WTC11 (cell line): Measurements from ENCODE around the gene PDPK1.

Source experiments
- ATF3 ChIP-seq: sonication (generic); formaldehyde crosslinking; conservative IDR thresholded peaks from 2 replicates; pipeline ENCODE4 v1.8.1; 2022; ENCODE audit warnings: mild to moderate bottlenecking, missing genetic modification reagents
- CREM ChIP-seq: sonication (generic); formaldehyde crosslinking; IDR thresholded peaks from 2 replicates; pipeline ENCODE4 v1.8.1; 2022; ENCODE audit warnings: mild to moderate bottlenecking, missing genetic modification reagents, moderate library complexity
- GRHL2 ChIP-seq: fragments of 250-450 bp; sonication (Bioruptor Pico); IDR thresholded peaks from 2 replicates; pipeline ENCODE4 v1.8.0; 2022; ENCODE audit warnings: mild to moderate bottlenecking, moderate library complexity; ENCODE audit not compliant: insufficient replicate concordance, severe bottlenecking
- NFATC4 ChIP-seq: fragments of 250-450 bp; sonication (Bioruptor Pico); IDR thresholded peaks from 2 replicates; pipeline ENCODE4 v1.9.0; 2021; ENCODE audit warnings: mild to moderate bottlenecking
- NFYB ChIP-seq: sonication (generic); formaldehyde crosslinking; conservative IDR thresholded peaks from 2 replicates; pipeline ENCODE4 v1.8.0; 2022; ENCODE audit warnings: low read depth, missing genetic modification reagents
- TCF7 ChIP-seq: sonication (generic); formaldehyde crosslinking; IDR thresholded peaks from 2 replicates; pipeline ENCODE4 v1.8.0; 2022; ENCODE audit warnings: mild to moderate bottlenecking, low read depth, missing genetic modification reagents, moderate library complexity
- TEAD4 ChIP-seq: sonication (generic); formaldehyde crosslinking; IDR thresholded peaks from 2 replicates; pipeline ENCODE4 v1.8.0; 2022; ENCODE audit warnings: mild to moderate bottlenecking, missing genetic modification reagents
- TF ChIP-seq, protein P1 (sequence below): sonication (generic); formaldehyde crosslinking; IDR thresholded peaks from 2 replicates; pipeline ENCODE4 v1.8.1; 2022; ENCODE audit warnings: mild to moderate bottlenecking, missing genetic modification reagents, moderate library complexity, borderline replicate concordance
- TF ChIP-seq, protein P2 (sequence below): fragments of 200-600 bp; IDR thresholded peaks from 2 replicates; pipeline ENCODE4 v1.8.0; 2022; ENCODE audit warnings: antibody characterized with exemption
- TF ChIP-seq, protein P3 (sequence below): sonication (generic); formaldehyde crosslinking; IDR thresholded peaks from 2 replicates; pipeline ENCODE4 v1.8.1; 2022; ENCODE audit warnings: low read depth, mild to moderate bottlenecking, moderate library complexity, missing genetic modification reagents, borderline replicate concordance

DNA sequence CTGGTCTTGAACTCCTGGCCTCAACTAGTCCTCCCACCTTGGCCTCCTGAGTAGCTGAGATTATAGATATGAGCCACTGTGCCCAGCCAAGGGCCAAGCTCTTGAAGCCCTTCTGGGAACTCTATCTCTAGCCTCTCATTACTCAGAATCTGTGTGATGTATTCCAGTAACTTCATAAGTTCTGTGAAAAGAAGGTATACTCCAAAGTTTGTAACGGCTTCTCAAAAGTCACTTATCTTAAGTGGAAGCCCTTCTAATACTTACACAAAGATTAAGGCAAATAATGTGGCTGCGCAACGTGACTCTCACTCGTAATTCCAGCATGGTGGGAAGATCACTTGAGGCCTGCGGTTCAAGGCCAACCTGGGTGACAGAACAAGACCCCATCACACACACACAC is 43.2 kb upstream of the PDPK1 start:
- TF ChIP-seq NFYB = no peak
- TF ChIP-seq, protein P1, sequence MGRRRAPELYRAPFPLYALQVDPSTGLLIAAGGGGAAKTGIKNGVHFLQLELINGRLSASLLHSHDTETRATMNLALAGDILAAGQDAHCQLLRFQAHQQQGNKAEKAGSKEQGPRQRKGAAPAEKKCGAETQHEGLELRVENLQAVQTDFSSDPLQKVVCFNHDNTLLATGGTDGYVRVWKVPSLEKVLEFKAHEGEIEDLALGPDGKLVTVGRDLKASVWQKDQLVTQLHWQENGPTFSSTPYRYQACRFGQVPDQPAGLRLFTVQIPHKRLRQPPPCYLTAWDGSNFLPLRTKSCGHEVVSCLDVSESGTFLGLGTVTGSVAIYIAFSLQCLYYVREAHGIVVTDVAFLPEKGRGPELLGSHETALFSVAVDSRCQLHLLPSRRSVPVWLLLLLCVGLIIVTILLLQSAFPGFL (CRISPR knock-in tag) = no peak
- TF ChIP-seq, protein P2, sequence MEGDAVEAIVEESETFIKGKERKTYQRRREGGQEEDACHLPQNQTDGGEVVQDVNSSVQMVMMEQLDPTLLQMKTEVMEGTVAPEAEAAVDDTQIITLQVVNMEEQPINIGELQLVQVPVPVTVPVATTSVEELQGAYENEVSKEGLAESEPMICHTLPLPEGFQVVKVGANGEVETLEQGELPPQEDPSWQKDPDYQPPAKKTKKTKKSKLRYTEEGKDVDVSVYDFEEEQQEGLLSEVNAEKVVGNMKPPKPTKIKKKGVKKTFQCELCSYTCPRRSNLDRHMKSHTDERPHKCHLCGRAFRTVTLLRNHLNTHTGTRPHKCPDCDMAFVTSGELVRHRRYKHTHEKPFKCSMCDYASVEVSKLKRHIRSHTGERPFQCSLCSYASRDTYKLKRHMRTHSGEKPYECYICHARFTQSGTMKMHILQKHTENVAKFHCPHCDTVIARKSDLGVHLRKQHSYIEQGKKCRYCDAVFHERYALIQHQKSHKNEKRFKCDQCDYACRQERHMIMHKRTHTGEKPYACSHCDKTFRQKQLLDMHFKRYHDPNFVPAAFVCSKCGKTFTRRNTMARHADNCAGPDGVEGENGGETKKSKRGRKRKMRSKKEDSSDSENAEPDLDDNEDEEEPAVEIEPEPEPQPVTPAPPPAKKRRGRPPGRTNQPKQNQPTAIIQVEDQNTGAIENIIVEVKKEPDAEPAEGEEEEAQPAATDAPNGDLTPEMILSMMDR = no peak
- no peak for TF ChIP-seq CREM
- TF ChIP-seq NFATC4 = no peak
- TF ChIP-seq TCF7 = no peak
- TF ChIP-seq, protein P3, sequence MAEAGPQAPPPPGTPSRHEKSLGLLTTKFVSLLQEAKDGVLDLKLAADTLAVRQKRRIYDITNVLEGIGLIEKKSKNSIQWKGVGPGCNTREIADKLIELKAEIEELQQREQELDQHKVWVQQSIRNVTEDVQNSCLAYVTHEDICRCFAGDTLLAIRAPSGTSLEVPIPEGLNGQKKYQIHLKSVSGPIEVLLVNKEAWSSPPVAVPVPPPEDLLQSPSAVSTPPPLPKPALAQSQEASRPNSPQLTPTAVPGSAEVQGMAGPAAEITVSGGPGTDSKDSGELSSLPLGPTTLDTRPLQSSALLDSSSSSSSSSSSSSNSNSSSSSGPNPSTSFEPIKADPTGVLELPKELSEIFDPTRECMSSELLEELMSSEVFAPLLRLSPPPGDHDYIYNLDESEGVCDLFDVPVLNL = no peak
- TF ChIP-seq ATF3 (CRISPR knock-in tag) = no peak
- no peak for TF ChIP-seq GRHL2 (CRISPR knock-in tag)
- no peak for TF ChIP-seq TEAD4 (CRISPR knock-in tag)
